Fibroblast of pulmonary artery (primary cell): ENCODE results near the gene IPP.
"Not testable (repeated sequence)": the region's sequence is repeated elsewhere in the genome, so short reads cannot be mapped to it uniquely, and the experiment has no call there.

Source experiments
- DNase-seq: peaks from one replicate; pipeline ENCODE4 v3.0.0-alpha.2; 2010; ENCODE audit warnings: low read depth
- H3K4me3 ChIP-seq: replicated peaks from 2 replicates; pipeline ENCODE4 v1.5.1; 2011; ENCODE audit warnings: low read depth, mild to moderate bottlenecking, control low read depth, low read length, moderate library complexity
- TF ChIP-seq, protein P1 (sequence below): IDR thresholded peaks from 2 replicates; pipeline ENCODE4 v1.5.1; 2011; ENCODE audit warnings: mild to moderate bottlenecking, control low read depth, low read length, inconsistent platforms; ENCODE audit errors: missing control alignments

IPP gene

DNA sequence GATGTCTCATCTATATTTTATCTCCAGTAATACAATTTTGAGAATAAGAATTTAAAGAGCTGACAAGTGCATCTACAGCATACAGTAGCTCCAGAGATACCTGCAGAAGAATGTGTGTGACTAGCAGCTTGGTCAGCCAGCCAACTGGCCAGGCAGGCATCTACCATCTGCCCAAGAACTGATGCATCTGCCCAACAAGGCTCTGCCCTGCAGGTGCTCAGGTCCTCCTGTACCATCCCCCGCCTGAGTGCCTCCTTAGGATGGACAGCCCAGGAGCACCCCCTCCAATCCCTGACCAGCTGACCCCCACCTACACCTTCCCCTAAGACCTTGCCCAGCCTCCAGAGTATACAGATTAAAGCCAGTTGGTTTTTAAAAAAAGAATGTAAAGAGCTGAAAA lies 32.2 kb downstream of the IPP start:
- TF ChIP-seq, protein P1, sequence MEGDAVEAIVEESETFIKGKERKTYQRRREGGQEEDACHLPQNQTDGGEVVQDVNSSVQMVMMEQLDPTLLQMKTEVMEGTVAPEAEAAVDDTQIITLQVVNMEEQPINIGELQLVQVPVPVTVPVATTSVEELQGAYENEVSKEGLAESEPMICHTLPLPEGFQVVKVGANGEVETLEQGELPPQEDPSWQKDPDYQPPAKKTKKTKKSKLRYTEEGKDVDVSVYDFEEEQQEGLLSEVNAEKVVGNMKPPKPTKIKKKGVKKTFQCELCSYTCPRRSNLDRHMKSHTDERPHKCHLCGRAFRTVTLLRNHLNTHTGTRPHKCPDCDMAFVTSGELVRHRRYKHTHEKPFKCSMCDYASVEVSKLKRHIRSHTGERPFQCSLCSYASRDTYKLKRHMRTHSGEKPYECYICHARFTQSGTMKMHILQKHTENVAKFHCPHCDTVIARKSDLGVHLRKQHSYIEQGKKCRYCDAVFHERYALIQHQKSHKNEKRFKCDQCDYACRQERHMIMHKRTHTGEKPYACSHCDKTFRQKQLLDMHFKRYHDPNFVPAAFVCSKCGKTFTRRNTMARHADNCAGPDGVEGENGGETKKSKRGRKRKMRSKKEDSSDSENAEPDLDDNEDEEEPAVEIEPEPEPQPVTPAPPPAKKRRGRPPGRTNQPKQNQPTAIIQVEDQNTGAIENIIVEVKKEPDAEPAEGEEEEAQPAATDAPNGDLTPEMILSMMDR: no peak
- no peak for DNase-seq
- no peak overlapping the region for H3K4me3 ChIP-seq

DNA sequence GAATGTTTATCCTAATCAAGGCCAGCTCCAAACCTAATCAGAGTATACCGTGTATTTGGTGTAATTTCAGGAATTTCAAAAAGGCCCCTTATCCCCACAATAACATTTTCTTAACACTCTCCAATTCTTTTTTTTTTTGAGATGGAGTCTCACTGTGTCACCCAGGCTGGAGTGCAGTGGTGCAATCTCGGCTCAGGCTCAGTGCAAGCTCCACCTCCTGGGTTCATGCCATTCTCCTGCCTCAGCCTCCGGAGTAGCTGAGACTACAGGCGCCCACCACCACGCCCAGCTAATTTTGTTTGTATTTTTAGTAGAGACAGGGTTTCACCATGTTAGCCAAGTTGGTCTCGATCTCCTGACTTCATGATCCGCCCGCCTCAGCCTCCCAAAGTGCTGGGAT lies 33.1 kb downstream of the IPP start:
- peak; percentile 21 for DNase-seq
- H3K4me3 ChIP-seq: not testable (repeated sequence)

DNA sequence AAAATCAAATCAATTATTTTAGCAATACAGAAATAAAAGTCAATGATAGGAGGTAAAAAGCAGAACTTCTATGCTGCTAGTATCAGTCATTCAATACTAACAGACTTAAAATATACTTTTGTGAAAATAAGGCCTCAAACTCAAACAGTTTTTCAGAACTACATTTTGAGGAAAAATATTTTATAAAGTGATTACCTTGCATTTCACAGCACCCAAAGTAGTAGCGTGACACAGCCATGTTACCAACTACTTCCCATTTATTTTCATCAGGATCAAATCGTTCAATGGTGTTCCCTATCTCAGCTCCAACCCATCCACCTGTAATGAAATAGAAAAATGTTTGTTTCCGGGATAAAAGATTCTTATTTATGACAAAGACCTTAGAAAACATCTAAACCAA lies 33.8 kb downstream of the IPP start:
- H3K4me3 ChIP-seq: no peak overlapping the region
- TF ChIP-seq, protein P1: no peak
- no peak for DNase-seq

DNA sequence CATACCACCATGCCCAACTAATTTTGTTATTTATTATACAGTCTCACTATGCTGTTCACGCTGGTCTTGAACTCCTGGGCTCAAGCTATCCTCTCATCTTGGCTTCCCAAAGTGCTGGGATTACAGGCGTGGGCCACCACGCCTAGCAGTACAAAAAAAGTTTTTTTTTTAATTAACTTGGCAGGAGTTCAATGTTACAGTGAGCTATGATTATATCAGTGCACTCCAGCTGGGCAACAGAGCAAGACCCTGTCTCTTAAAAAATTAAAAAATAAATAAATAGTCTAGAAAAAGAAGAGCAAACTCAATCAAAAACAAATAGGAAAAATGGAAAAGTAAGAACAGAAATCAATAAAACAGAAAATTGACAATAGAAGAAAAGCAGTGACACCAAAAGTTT lies 36.7 kb downstream of the IPP start:
- DNase-seq: no peak
- H3K4me3 ChIP-seq: no peak overlapping the region
- TF ChIP-seq, protein P1: no peak

DNA sequence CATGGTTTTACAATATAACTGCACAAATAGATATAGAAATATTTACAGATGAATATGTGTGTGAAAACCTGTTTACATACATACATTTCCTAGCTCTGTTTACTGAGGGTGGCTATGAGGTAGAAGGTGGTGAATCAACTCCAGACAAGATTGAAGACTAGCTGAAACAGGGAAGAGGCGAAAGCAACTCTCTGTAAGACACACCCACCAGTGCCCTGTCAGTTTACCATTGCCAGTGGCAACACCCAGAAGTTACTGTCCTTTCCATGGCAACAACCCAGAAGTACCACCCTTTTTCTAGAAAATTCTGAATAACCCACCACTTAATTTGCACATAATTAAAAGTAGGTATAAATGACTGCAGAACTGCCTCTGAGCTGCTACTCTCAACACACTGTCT lies 45.8 kb downstream of the IPP start:
- TF ChIP-seq, protein P1: no peak
- DNase-seq: no peak
- H3K4me3 ChIP-seq: no peak overlapping the region

DNA sequence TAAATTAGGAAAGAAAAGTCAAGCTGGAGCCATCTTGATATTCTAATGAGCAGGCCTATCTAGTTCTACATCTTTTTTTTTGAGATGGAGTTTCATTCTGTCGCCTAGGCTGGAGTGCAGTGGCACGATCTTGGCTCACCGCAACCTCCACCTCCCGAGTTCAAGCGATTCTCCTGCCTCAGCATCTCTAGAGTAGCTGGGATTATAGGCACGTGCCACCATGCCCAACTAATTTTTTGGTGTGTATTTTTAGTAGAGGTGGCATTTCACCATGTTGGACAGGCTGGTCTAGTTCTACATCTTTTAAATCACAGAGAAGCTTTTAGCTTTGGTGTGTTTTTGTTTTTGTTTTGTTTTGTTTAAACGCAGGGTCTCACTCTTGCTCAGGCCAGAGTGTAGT lies 55.6 kb downstream of the IPP start:
- no peak for DNase-seq
- H3K4me3 ChIP-seq: no peak overlapping the region
- TF ChIP-seq, protein P1: no peak

DNA sequence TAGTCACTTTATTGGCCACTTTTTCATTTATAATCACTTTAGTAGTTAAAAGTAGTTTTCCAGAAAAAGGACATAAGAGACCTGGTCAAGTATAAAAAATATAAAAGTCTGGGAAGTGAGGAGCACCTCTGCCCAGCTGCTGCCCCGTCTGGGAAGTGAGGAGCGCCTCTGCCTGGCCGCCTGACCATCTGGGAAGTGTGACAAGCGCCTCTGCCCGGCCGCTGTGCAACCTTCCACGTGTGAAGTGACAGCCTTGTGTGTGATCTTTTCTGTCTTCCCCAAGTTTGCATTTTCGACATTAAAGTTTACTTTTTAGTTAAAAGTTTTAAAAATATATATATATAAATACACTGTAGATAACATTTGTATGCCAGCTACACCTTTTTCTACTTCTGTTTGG lies 56.6 kb downstream of the IPP start:
- not testable (repeated sequence) for DNase-seq, H3K4me3 ChIP-seq

DNA sequence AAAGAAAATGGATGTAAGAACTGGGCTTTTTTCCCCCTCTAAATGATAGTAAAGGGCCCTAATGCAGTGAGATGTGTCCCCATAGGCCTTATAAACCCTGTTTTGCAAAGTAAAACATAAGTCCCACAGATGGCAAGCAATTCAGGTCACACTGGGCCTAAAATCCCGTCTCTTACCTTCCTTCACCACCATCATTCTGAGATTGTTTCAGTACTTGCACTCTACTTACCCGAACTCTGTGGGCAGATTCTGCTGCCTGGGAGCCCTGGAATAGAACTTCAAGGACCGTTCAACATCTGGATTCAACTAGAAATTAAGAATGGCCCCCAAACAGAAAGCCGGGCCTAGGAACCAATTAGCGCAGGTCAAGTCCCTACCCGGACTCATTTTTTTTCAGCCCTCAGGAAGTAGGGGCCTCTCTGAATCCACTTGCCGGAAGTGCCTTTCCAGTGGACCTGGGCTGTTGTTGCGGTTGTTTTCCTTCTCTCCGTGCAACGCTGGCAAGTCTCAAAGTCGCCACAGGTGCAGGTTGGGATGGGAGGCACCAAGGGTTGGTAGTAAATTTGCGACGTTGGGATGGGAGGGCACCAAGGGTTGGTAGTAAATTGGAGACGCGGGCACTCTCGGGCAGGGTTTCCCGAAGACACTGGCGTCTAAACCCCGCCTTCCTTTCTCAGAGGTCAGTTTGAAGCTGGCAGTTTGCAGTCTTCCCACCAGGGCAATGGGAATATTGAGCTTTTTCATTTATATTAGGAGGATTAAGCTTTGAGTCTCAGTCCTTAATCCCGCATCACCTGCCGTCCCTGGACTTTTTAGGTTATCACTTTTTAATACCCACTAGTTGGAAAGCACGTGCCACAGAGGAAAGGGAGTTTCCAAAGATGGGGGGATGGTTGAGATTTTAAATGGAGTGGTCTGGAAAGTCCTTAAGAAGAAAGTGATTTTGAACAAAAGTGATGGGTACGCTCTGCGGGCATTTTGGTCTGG lies 62.4 kb downstream of the IPP start, which contains the start of gene TMEM69:
TSS of gene TMEM69 (plus strand) at position 428 of the 987 bp plus-strand sequence. CDS start 2,888 bp downstream, outside the sequence.
- DNase-seq: peak; percentile 95

More for the DNA sequence above, 62.4 kb downstream of the IPP start, which contains the start of gene TMEM69:
- TF ChIP-seq, protein P1: peak; percentile 25
- peak within 1 kb of the TSS; percentile 98 for H3K4me3 ChIP-seq
